Left lobe of liver (tissue), 2 donors: ENCODE data around the gene MITF. TPM values are rescaled to one million over a fixed set of nuclear protein-coding genes. Genes with fewer than 3 reads are reported as not detected.

ENCODE experiments used
- ATAC-seq: fragments of 200-7000 bp; cut with Tn5 transposase; one replicate; pipeline ENCODE4 v1.9.1; 2020; ENCODE audit warnings: mild to moderate bottlenecking, moderate library complexity
- DNase-seq: peaks from one replicate; pipeline ENCODE4 v3.0.0-alpha.2; 2020; ENCODE audit warnings: low spot score
- total RNA-seq: library from RNA; stranded (reverse); gene quantifications from one replicate; pipeline ENCODE4 v1.2.1, GENCODE V29; 2021
- donor health status: DM: no; HTN: no; CAD: no; lungs with moderate emphysema.
- donor health status: DM: no; HTN: yes; CAD: no.

The MITF gene
- total RNA-seq, 1 donor from 2014 or later = 4.3 TPM

DNA sequence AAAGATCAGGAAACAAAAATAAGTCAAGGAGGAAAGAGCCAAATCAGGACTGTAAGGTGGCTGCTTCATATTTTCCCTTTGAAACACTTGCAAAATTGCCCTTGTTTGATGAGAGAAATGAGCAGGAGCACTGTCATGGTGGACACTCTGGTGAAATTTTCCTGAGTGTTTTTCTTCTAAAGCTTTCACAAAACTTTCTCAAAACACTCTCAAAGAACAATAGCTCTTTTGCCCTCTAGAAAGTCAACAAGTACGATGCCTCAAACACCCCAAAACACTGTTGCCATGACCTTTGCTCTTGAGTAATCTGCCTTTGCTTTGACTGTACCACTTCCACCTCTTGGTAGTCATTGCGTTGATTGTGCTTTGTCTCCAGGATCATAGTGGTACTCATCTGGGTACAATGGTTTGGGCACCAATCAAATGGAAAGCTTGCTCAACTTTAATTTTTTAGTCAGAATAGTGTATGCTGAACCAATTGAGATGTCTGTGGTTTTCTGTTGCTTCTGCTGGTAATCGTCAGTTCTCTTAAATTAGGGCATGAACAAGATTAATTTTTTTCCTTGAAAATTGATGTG lies 13.2 kb upstream of the MITF start:
- DNase-seq (no peak), ATAC-seq (no peak)

DNA sequence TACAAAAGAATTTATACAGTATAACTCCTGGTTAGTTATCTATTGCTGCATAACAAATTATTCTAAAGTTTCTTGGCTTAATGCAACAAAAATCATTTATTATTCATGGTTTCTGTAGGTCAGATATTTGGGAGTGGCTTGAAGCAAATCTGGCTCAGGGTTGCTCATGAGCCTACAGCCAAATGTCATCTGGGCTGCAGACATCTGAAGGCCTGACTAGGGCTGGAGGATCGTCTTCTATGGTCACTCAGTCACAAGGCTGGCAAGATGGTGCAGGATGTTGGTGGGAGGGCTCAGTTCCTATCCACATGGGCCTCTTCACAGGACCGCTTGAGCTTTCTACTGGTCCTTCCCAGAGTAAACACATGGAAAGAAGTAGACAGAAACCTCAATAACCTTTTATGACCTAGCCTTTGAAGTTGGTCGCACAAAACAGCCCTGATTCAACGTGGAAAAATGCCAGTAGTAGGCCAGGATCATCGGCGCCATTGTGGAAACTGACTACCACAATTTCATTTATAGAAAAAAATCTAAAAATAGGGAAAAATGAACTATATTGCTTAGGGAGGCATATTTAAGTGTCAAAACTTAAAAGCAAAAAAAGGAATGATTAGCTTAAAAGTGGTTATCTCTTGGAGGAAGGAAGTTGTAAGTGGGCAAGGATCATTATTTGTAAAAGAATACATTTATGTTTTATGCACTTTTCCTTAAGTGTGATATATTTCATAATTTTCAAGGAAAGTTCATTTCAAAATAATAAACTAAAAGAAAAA lies 9.9 kb upstream of the MITF start:
- ATAC-seq (no peak), DNase-seq (no peak)

DNA sequence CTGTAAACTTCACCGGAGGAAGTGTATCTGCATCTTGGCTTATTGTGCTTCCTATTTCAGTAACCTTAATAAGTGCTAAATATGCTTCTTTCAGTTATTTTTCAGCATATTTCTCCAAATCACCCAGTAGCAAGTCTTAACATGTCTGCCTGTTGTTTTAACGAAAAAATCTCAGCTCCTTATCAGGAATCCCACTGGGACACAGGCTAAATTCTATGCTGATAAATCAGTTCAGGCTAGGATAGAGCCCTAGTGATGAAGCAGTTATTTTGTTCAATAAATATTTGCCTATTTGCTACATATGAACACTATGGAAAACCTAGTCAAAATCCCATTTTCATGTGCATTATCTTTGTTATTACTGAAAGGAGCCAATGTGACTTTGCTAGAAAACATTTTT lies 8.2 kb upstream of the MITF start:
- DNase-seq (no peak), ATAC-seq (no peak)

DNA sequence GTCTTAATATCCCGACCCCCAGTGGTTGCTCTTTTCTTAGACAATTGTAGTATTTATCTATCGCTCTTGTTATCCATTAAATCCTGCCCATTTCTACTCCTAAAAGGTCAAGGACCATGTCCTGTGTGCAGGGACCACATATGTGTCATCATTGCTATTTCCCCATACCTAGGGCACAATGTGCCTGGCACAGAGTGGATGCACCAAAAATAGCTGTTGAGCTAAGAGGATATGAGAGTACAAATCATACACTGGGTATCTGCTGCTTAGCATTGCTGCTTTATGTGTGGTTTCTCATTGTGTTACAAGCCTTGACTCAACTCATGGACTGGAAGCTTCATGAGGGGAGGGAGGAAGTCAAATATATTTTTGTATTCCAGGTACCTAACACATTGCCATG lies 3.4 kb upstream of the MITF start:
- no peak for DNase-seq
- no peak for ATAC-seq

DNA sequence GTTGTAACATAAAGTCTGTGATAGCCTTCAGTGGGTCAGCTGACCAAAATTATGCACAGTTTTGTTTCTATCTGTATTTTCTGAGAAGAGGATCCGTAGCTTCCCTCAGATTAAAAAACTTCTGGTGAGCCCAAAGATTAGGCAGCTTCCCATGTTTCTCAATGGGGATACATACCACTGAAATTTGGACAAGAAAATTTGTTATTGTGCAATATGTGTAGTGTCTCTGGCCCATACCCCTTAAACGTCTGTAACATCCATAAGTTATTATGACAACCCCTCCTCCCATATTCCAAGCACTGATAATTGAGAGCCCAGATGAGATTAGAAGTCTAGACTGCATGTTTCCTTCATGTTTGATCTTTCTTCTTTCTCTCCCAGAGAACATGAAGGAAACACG lies 1.9 kb upstream of the MITF start:
- ATAC-seq (no peak), DNase-seq (no peak)

DNA sequence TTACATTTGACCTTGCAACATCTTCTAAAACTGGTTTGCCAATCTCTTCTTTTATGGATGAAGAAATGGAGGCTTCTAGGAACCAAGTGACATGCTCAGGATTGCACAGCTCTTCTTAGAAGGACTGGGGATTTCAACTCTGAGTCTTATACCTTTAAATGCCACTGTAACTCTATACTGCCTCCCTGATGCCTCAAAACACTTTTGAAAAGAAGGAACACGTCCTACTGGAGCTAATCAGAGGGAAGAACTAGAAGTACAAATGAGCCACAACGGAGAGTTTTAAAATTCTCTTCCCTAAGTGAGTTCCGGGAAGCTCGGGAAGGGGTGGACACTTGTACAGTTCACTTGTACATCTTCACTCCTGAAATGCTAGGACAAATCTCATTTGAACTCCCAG lies 949 bp upstream of the MITF start:
- DNase-seq (no peak), ATAC-seq (no peak)

DNA sequence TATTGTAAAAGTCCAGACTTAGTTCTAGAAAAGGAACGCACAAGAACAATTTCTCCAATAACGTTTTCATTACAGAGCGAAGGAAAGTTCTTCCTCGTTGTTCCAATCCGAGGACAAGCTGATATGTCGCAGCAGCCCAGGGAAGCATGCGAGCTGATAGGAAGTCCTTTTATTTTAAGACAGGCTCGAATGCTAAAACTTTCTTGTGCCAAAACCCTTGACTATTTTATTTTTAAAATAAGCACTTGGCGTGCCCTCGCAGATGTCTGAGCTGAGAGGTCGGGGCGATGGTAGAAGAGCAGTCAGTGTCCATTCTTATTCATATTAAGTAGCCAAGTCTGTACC lies 433 bp upstream of the MITF start:
- no peak for DNase-seq
- peak; percentile 7 for ATAC-seq

DNA sequence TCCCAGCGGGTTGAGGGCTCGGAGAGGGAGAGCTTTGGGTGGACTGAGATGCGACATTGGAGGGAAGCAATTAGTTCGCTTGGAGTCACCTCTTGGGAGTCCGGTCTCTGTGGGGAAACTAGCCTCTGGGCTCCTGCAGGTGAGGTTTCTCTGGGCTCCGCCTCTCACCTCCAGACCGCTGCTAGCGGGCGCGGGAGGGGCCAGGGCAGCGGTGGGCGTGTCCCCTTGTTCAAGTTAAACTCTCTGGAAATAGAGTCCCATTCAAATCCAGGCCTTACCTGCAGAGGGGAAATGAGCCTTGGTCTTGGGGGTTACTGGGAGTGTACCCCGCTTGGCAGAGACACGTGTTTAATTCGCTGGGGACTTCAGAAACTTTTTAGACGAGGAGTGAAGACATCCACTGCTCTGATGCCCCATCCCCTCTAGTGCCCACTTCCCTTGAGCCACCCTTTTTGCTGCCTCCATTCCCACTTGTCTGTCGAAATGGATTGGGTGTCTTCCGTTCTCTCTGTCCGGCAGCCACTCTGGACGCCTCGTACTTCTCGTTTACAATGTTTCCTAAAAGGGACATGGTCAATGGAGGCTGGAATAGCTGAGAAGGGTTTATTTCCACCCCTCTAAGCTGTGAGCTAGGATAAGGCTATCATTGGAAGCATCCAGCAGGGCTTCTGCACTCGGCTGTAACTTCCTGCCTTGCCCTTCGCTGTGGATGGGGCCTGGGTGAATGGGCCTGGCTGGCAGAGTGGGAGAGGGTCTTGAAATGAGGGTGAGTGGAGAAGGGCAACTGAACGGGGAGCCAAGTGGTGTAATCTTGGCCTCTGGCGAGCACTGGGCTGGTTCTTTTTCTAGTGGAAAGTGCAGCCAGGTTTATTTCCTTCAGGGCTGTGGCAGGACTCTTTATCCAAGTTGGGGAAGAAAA lies 1.1 kb downstream of the MITF start:
- DNase-seq = peak; percentile 64
- ATAC-seq = peak; percentile 64

DNA sequence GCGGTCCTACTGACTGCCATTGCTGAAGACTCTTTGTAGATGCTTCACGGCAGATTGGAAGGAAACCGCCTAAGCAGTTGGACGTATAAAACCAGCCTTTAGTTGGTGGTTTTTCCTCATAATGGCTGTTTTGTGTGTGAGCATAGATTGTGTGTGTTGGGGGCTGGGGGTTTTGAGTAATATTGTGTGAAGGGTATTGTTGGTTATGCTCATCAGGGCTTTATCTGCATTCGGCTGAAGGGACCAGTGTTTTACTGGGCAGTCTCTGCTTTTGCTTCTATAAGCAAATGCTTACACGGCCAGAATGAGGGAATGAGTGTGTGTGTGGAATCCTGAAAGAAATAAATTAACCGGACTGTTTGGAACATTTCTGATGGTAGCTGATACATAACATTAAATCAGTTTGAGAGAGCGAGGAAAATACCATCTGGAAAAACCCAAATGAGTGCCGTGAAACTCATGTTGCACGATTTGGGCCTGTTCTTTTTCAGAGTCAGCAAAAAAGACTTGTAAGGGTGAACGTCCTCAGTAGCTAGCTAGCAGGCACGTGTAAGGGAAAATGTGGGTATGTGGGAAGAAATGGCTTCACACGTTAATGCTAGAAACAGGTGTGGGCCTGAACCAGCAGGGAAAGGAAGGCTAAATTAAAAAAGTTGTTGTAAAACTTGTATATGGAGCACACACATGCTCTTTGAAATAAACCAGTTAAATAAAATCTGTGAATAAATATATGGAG lies 1.9 kb downstream of the MITF start:
- no peak for DNase-seq
- ATAC-seq = no peak

DNA sequence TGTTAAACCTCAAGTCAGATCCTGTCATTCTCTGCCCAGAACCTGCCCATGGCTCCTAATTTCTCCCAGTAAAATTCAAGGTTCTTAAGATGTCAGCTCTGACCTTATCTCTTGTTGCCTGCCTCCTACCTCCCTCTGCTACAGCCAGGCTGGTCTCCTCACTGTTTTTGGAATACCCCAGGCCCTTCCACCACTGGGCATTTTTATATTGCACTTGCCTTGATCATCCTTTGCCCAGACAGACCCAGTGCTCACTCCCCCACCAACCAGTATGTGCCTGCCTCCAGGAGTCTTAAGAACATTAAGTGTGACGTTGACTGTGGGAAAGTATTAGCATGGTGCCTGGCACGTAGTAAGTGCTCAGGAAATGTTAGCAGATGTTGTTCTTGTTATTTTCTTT lies 3.1 kb downstream of the MITF start:
- ATAC-seq (no peak), DNase-seq (no peak)

DNA sequence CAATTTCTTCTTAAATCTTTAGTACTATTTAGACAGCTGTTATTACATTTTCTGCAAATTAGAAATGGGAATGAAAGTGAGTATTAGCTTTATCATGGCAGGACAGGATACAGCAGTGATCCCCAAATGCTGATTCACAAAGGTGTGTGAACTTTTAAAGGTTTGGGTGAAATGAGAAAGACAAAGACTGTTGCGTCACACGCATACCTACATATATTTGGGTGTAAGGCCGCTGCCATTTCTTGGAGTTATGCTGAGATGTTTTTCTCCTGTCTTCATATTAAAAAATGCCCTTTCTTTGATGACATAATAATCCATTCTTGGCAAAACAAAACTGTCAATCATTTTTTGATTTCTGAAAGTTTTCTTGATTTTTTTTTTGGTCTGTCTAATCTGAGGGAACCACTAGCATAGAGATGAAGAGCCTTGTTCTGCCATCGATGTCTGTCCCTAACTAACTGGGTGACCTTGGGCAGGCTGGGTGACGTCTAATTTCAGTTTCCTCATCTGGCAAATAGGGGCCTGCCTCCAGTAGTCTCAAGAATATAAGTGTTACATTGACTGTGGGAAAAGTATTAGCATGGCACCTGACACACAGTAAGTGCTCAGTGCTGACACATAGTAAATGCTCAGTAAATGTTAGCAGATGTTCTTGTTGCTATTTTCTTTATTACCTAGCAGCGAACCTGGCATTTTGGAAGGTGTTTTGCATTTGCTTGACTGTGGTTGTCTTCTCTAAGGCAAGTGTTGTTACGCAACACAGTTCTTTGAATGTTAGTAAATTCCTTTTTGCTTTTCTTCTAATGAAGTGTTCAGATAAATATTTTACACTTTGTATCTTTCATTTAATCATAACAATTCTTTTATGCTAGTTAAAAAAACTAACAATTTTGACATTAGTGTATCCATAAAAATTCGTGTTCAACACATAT lies 5.0 kb downstream of the MITF start:
- no peak for ATAC-seq
- no peak for DNase-seq

DNA sequence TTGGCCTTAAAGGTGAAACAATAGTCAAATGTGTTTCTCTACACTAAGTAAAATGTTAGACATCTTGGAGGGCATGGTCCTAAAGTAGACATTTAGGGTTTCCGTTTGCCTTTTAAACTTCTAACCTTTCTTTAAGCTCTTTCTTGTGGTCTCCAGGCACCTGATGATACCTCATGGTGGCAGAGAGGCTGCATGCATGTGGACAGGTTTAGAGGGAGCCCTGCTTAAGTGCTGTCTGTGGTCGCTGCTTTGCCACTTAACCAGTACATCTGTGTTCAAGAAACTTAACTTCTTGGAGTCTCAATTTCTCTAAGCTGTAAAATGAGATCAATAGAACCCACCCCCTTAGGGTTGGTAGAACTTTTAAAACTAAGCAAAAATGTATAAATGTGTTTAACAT lies 6.2 kb downstream of the MITF start:
- ATAC-seq = no peak
- no peak for DNase-seq

DNA sequence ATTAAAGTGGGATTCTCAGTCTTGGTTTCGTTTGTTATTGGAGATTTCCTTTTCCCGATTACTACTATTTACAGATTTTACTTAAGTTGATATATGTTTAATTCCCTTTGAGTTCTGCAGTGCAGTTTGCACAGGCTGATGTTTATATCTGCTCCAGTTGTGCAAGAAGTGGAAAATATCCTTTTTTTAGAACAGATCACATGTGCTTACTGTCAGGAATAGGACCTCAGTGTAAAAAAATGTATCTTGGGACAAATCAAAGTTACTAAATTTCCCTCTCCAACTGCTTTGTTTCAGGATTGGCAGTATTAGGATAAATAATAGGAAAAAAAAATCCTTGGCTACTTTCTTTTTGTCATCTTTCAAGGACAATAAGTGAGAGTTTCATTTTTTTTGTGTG lies 6.9 kb downstream of the MITF start:
- DNase-seq (no peak), ATAC-seq (no peak)

DNA sequence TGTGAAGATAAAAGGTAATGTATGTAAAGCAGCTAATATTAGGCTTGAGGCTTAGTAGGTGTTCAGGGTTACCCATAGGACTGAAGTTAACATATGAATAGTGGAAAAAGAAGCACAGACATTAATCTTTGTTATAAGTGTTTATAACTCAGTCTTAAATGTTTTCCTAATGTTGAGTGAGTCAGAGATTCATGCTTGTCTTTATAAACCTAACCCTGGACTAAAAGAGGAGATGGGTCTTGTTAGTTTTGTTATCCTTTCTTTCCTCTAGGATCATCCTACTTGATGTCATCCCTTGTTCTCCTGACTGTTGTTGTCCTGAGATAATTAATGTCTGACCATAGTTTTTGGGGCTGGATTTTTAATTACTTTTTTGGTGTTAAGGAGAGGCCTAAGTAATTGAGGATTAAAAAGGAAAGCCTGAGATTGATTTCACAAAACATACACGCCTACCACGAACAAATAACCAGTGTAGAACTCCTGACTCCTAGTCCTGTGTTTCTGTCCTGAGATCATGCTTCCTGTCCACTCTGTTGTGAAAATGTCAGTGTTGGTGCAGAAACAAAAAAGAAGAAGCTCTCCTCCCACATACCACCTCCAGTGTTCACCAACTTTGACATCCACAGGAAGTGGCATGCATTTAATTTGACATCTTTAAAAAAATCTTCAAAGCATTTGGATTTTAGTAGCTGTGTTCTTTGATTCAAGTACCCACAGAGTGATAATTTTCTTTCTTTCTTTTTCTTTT lies 8.4 kb downstream of the MITF start:
- DNase-seq (no peak), ATAC-seq (no peak)

DNA sequence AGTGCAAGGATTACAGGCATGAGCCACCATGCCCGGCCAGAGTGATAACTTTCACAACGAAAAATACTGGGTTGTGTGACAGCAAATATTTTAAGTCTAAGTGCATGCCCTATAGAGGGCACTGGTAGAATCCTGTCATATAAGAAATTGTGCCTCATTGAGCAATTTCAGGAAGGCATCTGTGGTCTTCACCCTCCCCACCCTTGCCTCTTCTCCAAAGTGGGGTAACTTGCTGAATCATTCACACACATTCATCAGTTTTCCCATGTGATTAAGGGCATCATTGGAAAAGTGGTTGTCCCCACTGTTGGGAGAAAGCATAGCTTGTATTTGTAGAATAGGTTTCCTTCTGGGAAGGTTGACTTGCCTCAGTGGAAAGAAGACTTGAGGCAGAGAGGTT lies 9.2 kb downstream of the MITF start:
- no peak for DNase-seq
- no peak for ATAC-seq

DNA sequence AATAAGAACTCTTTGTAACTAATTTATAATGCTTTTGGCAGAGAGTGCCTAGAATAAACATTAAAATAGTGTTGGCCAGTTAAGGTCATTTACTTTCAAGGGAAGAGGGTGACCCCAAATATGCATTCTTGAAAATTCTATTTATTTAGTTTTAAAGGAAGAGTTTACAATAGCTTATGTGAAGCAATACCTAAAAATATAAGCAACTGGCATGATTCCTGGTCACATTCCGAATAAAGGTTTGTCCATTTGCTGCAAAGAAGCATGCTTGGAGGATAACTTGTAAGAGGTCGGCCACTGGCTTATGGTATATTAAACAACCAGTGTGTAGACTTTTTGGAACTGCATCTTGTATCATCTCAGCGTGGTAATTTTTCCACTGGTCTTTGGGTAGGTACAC lies 10.2 kb downstream of the MITF start:
- DNase-seq = no peak
- no peak for ATAC-seq

DNA sequence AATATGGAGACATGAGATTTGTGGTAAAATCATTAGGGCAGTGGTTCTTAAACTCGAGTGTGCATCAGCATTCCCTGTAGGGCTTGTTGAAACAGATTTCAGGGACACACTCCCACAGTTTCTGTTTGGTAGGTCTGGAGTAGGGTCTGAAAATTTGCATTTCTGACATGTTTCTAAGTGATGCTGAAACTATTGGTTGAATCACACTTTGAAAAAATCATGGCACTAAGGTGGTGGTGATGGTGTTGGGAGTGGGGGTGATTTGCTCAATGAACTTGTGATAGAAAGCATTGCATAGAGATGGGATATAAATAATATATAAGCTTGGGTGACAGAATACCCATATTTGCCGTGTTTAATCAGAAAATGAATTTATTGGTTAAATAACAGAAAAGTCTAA lies 11.3 kb downstream of the MITF start:
- no peak for ATAC-seq
- DNase-seq = no peak

DNA sequence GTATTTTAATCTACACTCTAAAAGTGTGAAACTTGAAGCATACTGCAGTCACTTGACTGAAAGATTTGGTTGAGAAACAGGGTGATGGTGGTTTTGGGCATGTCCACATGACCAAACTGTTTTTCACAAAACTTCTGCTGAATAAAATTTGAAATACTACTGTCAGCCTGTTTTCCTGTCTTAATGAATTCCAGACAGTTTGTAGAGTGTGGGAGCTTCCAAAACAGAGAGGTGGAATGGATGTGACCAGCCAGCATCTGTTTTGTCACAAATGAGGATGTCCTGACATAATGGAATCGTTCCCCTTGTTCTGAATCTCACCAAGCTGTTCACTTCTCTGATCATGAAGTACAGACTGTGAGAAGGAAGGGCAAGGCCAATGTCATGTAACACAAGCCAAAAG lies 11.8 kb downstream of the MITF start:
- no peak for DNase-seq

DNA sequence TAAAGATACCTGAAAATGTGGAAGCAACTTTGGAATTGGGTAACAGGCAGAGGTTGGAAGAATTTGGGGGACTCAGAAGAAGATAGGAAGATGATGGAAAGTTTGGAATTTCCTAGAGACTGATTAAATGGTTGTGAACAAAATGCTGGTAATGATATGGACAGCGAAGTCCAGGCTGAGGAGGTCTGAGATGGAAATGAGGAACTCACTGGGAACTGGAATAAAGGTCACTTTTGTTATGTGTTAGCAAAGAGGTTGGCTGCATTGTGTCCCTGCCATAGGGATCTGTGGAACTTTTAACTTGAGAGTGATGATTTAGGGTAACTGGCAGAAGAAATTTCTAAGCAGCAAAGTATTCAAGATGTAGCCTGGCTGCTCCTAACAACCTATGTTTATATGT lies 13.0 kb downstream of the MITF start:
- ATAC-seq (no peak), DNase-seq (no peak)

More for the DNA sequence above, 11.8 kb downstream of the MITF start:
- ATAC-seq = peak; percentile 19
